VCaP (cell line): ENCODE data around the gene CYB561D2.

Experiments
- H3K27ac ChIP-seq: fragments of 450-650 bp; 2 replicates; pipeline ENCODE4 v1.5.1; 2017
- CTCF ChIP-seq: fragments of 450-650 bp; conservative IDR thresholded peaks from 2 replicates; pipeline ENCODE4 v1.5.1; 2017; ENCODE audit warnings: mild to moderate bottlenecking, moderate library complexity

Gene CYB561D2

GRCh38 chr3:50334339-50335075 lies 16.2 kb upstream of the CYB561D2 start:
- TF ChIP-seq CTCF: no peak
- peak overlapping the region; percentile 97 for H3K27ac ChIP-seq

GRCh38 chr3:50336452-50337174 lies 14.0 kb upstream of the CYB561D2 start:
- peak overlapping the region; percentile 97 for H3K27ac ChIP-seq
- no peak for TF ChIP-seq CTCF

- peak overlapping the region; percentile 97 for H3K27ac ChIP-seq
- no peak for TF ChIP-seq CTCF
Observed at GRCh38 chr3:50337175-50337861, 13.3 kb upstream of the CYB561D2 start.

- no peak for TF ChIP-seq CTCF
- peak overlapping the region; percentile 97 for H3K27ac ChIP-seq
Observed at GRCh38 chr3:50338965-50339364, 11.7 kb upstream of the CYB561D2 start.

- no peak for TF ChIP-seq CTCF
- no peak overlapping the region for H3K27ac ChIP-seq
Observed at GRCh38 chr3:50339485-50340146, 11.0 kb upstream of the CYB561D2 start.

GRCh38 chr3:50340147-50340447 lies 10.6 kb upstream of the CYB561D2 start:
- no peak for TF ChIP-seq CTCF
- no peak overlapping the region for H3K27ac ChIP-seq
